B cell (primary cell): Measurements from ENCODE around the gene PEX7.
A peak's percentile ranks its signal among the peaks of the same experiment; 100 is the strongest.

Experiments used
- CTCF ChIP-seq: fragments of 200-600 bp; IDR thresholded peaks from one replicate; pipeline ENCODE4 v1.8.0; 2022; ENCODE audit warnings: antibody characterized with exemption, mild to moderate bottlenecking
- EZH2 ChIP-seq: IDR thresholded peaks from 2 replicates; pipeline ENCODE4 v1.6.1; 2012; ENCODE audit warnings: borderline replicate concordance, low read depth, mild to moderate bottlenecking, moderate library complexity, low read length; ENCODE audit not compliant: insufficient read depth, poor library complexity, severe bottlenecking

GRCh38 chr6:136927292-136927691 is 104.9 kb downstream of the PEX7 start:
- TF ChIP-seq CTCF, result peak; percentile 11
- no peak for TF ChIP-seq EZH2
